BE2C (cell line): ENCODE measurements around the gene BPIFB3.
"Not testable (repeated sequence)": the region's sequence is repeated elsewhere in the genome, so short reads cannot be mapped to it uniquely, and the experiment has no call there.

Experiments
- DNase-seq: peaks from one replicate; pipeline ENCODE4 v3.0.0-alpha.2; 2020
- H3K27me3 ChIP-seq: fragments of 250-450 bp; sonication (Bioruptor Pico); 2 replicates; pipeline ENCODE4 v1.5.1; 2020; ENCODE audit warnings: mild to moderate bottlenecking
- H3K36me3 ChIP-seq: fragments of 250-450 bp; sonication (Bioruptor Pico); 2 replicates; pipeline ENCODE4 v1.5.1; 2020; ENCODE audit warnings: mild to moderate bottlenecking
- H3K4me1 ChIP-seq: fragments of 250-450 bp; sonication (Bioruptor Pico); 2 replicates; pipeline ENCODE4 v1.5.1; 2020
- H3K4me3 ChIP-seq: 2 replicates; pipeline ENCODE4 v1.5.1; 2011; ENCODE audit warnings: low read depth, low read length
- H3K9me3 ChIP-seq: fragments of 250-450 bp; sonication (Bioruptor Pico); 2 replicates; pipeline ENCODE4 v1.5.1; 2020
- TF ChIP-seq, protein P1 (sequence below): IDR thresholded peaks from 2 replicates; pipeline ENCODE4 v1.5.1; 2012; ENCODE audit warnings: mild to moderate bottlenecking, low read depth, low read length

The BPIFB3 gene

DNA sequence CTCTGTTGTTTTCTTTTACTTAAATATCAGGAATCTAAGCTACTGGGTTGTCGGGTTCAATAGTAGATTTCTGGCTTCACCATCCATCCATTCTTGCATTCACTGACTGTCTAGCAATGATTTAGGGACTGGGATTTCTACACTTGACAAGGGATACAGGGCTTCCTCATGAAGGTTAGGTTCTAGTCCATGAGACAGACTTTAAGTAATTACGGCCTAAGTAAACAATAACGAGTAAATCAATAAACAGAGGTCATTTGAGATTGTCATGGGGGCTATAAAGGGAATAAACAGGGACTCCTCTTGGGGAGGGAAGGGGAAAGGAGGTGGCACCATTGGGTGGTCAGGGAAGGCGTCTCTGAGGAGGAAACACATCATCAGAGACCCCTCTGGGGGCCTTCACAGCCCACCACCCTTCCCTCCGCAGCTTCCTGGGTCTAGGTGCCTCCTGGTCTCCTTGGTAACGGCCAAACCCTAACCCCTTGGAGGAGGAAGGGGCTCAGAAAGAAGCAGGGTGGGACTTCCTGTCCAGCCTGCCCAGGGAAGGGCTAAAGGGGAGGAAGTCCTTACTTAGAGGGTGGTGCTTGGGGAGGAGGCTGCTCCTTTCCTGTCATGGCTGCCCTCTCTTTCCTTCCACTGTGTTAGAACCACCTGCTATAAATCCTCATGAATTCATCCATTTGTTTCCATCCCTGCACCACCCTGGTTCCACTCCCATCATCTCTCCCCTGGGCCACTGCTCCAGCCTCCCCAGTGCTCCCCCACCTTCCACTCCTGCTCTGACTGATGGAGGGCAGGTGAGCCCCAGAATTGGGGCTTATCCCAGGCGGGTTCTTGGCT lies 59.1 kb downstream of the BPIFB3 start:
- Histone ChIP-seq H3K4me3 (no peak overlapping the region), H3K9me3 (no peaks in the 10 kb centered on the region), H3K4me1 (no peaks in the 10 kb centered on the region), H3K36me3 (no peaks in the 10 kb centered on the region), H3K27me3 (no peaks in the 10 kb centered on the region)
- no peak for DNase-seq
- TF ChIP-seq, protein P1, sequence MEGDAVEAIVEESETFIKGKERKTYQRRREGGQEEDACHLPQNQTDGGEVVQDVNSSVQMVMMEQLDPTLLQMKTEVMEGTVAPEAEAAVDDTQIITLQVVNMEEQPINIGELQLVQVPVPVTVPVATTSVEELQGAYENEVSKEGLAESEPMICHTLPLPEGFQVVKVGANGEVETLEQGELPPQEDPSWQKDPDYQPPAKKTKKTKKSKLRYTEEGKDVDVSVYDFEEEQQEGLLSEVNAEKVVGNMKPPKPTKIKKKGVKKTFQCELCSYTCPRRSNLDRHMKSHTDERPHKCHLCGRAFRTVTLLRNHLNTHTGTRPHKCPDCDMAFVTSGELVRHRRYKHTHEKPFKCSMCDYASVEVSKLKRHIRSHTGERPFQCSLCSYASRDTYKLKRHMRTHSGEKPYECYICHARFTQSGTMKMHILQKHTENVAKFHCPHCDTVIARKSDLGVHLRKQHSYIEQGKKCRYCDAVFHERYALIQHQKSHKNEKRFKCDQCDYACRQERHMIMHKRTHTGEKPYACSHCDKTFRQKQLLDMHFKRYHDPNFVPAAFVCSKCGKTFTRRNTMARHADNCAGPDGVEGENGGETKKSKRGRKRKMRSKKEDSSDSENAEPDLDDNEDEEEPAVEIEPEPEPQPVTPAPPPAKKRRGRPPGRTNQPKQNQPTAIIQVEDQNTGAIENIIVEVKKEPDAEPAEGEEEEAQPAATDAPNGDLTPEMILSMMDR, result no peak

GRCh38 chr20:33113387-33113908 lies 59.7 kb downstream of the BPIFB3 start:
- H3K4me1 ChIP-seq, result no peaks in the 10 kb centered on the region
- no peaks in the 10 kb centered on the region for H3K9me3 ChIP-seq
- TF ChIP-seq, protein P1, result no peak
- H3K36me3 ChIP-seq, result no peaks in the 10 kb centered on the region
- no peak for DNase-seq
- H3K27me3 ChIP-seq, result peaks cover under 1% of the 10 kb centered on the region; the same call in 1 of the 2 replicates
- H3K4me3 ChIP-seq, result no peak overlapping the region

- H3K4me3 ChIP-seq, H3K36me3 ChIP-seq, DNase-seq, H3K27me3 ChIP-seq, H3K9me3 ChIP-seq, H3K4me1 ChIP-seq: not testable (repeated sequence)
Observed at GRCh38 chr20:33115501-33115900, 61.8 kb downstream of the BPIFB3 start.

GRCh38 chr20:33119725-33120720 lies 66.3 kb downstream of the BPIFB3 start:
- no peak for DNase-seq
- no peaks in the 10 kb centered on the region for H3K9me3 ChIP-seq

GRCh38 chr20:33120934-33121333 lies 67.2 kb downstream of the BPIFB3 start:
- Histone ChIP-seq H3K27me3 (peaks cover 2% of the 10 kb centered on the region; the same call in 1 of the 2 replicates), H3K36me3 (no peaks in the 10 kb centered on the region), H3K4me3 (no peak overlapping the region), H3K9me3 (no peaks in the 10 kb centered on the region), H3K4me1 (no peaks in the 10 kb centered on the region)
- TF ChIP-seq, protein P1, result no peak
- DNase-seq, result no peak

More at GRCh38 chr20:33119725-33120720, 66.3 kb downstream of the BPIFB3 start:
- no peaks in the 10 kb centered on the region for H3K36me3 ChIP-seq
- H3K4me3 ChIP-seq, result no peak overlapping the region
- no peaks in the 10 kb centered on the region for H3K4me1 ChIP-seq
- TF ChIP-seq, protein P1, result no peak
- H3K27me3 ChIP-seq, result peaks cover 2% of the 10 kb centered on the region; the same call in 1 of the 2 replicates

DNA sequence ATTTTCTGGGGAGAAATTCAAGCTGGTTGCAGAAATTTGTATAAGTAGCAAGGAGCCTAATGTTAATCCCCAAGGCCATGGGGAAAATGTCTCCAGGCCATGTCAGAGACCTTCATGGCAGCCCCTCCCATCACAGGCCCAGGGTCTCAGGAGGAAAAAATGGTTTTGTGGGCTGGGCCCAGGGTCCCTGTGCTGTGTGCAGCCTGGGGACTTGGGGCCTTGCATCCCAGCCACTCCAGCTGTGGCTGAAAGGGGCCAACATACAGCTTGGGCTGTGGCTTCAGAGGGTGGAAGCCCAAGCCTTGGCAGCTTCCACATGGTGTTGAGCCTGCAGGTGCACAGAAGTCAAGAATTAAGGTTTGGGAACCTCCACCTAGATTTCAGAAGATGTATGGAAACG lies 68.6 kb downstream of the BPIFB3 start:
- H3K27me3 ChIP-seq, H3K4me3 ChIP-seq, DNase-seq, H3K36me3 ChIP-seq, H3K9me3 ChIP-seq, H3K4me1 ChIP-seq: not testable (repeated sequence)
